NK-92 (cell line): ENCODE data around the gene ALG12.

Source experiments
- DNase-seq: peaks from one replicate; lab custom pipeline; 2025; ENCODE audit not compliant: unreplicated experiment; lab: John Stamatoyannopoulos, UW

The ALG12 gene

GRCh38 chr22:49947296-49947622 is 29.0 kb upstream of the ALG12 start:
- no peak for DNase-seq

GRCh38 chr22:49946612-49947295 is 28.5 kb upstream of the ALG12 start:
- no peak for DNase-seq

GRCh38 chr22:49945042-49945794 is 27.0 kb upstream of the ALG12 start:
- peak; percentile 25 for DNase-seq

GRCh38 chr22:49944399-49944891 is 26.2 kb upstream of the ALG12 start:
- no peak for DNase-seq

- DNase-seq, result no peak
These were observed 25.6 kb upstream of the ALG12 start for GRCh38 chr22:49943771-49944398.

GRCh38 chr22:49943405-49943765 is 25.1 kb upstream of the ALG12 start:
- DNase-seq, result no peak

- DNase-seq, result no peak
These were observed 24.5 kb upstream of the ALG12 start for GRCh38 chr22:49942565-49943404.

GRCh38 chr22:49941507-49942316 is 23.5 kb upstream of the ALG12 start:
- no peak for DNase-seq

GRCh38 chr22:49938565-49939136 is 20.4 kb upstream of the ALG12 start:
- no peak for DNase-seq

- no peak for DNase-seq
These were observed 19.7 kb upstream of the ALG12 start for GRCh38 chr22:49937758-49938564.

- DNase-seq, result no peak
These were observed 18.9 kb upstream of the ALG12 start for GRCh38 chr22:49936973-49937757.

- DNase-seq, result peak; percentile 55
These were observed 18.1 kb upstream of the ALG12 start for GRCh38 chr22:49936018-49936972.

GRCh38 chr22:49935561-49935960 is 17.3 kb upstream of the ALG12 start:
- DNase-seq, result no peak

- no peak for DNase-seq
These were observed 16.8 kb upstream of the ALG12 start for GRCh38 chr22:49934891-49935557.

GRCh38 chr22:49934160-49934890 is 16.1 kb upstream of the ALG12 start:
- no peak for DNase-seq
